ENCODE measurements around the gene CDKN1B. TPM values are rescaled to one million over a fixed set of nuclear protein-coding genes. Genes with fewer than 3 reads are reported as not detected.
"Not testable (repeated sequence)": the region's sequence is repeated elsewhere in the genome, so short reads cannot be mapped to it uniquely, and the experiment has no call there.

CDKN1B gene
- total RNA-seq, 1 experiment from 2014 or later: 38.7 TPM

GRCh38 chr12:12735301-12735700 is 18.1 kb downstream of the CDKN1B start:
- no peak overlapping the region for H3K27ac ChIP-seq (ENCODE audit: low read depth, low read length, poor library complexity, severe bottlenecking)
- no peak for DNase-seq (ENCODE audit: low spot score)
- intact Hi-C loops (cut with micrococcal nuclease; ENCODE audit: unreplicated experiment): no loop called here
- H3K9me3 ChIP-seq (ENCODE audit: low read depth, low read length, poor library complexity, severe bottlenecking): no peaks in the 10 kb centered on the region
- H3K27me3 ChIP-seq (replicated peaks; ENCODE audit: insufficient read depth, low read depth, low read length, poor library complexity): no peaks in the 10 kb centered on the region
- peaks cover 11% of the 10 kb centered on the region for H3K4me1 ChIP-seq (ENCODE audit: insufficient read depth, low read length, poor library complexity, severe bottlenecking)
- BruUV-seq (replicated peaks): no TSS peak
- CTCF ChIA-PET: no interaction called here
- POLR2A ChIA-PET (ENCODE audit: low non-redundant PET): no interaction called here
- no peak for TF ChIP-seq EZH2 (IDR thresholded peaks at IDR 0.05; ENCODE audit: borderline replicate concordance, low read depth, low read length, poor library complexity, severe bottlenecking)
- TF ChIP-seq CTCF (conservative IDR thresholded peaks at IDR 0.05; ENCODE audit: low read depth, low read length): no peak
- H3K36me3 ChIP-seq (ENCODE audit: insufficient read depth, low read length, poor library complexity, severe bottlenecking): no peaks in the 10 kb centered on the region
- no peak overlapping the region for H3K4me3 ChIP-seq (ENCODE audit: low read depth, low read length, poor library complexity, severe bottlenecking)

GRCh38 chr12:12736759-12737676 is 19.9 kb downstream of the CDKN1B start:
- no peaks in the 10 kb centered on the region for H3K27me3 ChIP-seq (replicated peaks; ENCODE audit: insufficient read depth, low read depth, low read length, poor library complexity)
- ChIA-PET CTCF (interaction anchor here (0.6 to 1.7 kb wide), 10 partner anchors 8 to 820 kb away, joined by 3 to 10 read pairs (median 4); partner anchors contain the start of gene APOLD1), POLR2A (ENCODE audit: low non-redundant PET) (interaction anchor here (0.5 to 0.6 kb wide), 2 partner anchors 62 to 1681 kb away, joined by 3 read pairs; no protein-coding TSS in a partner anchor)
- peaks cover 21% of the 10 kb centered on the region for H3K4me1 ChIP-seq (ENCODE audit: insufficient read depth, low read length, poor library complexity, severe bottlenecking)
- intact Hi-C loops (cut with micrococcal nuclease; ENCODE audit: unreplicated experiment): no loop called here
- peak; percentile 59 for DNase-seq (ENCODE audit: low spot score)
- H3K9me3 ChIP-seq (ENCODE audit: low read depth, low read length, poor library complexity, severe bottlenecking): no peaks in the 10 kb centered on the region
- H3K4me3 ChIP-seq (ENCODE audit: low read depth, low read length, poor library complexity, severe bottlenecking): no peak overlapping the region
- H3K27ac ChIP-seq (ENCODE audit: low read depth, low read length, poor library complexity, severe bottlenecking): no peak overlapping the region
- TF ChIP-seq CTCF (conservative IDR thresholded peaks at IDR 0.05; ENCODE audit: low read depth, low read length): peak; percentile 69
- no peak for TF ChIP-seq EZH2 (IDR thresholded peaks at IDR 0.05; ENCODE audit: borderline replicate concordance, low read depth, low read length, poor library complexity, severe bottlenecking)
- no peaks in the 10 kb centered on the region for H3K36me3 ChIP-seq (ENCODE audit: insufficient read depth, low read length, poor library complexity, severe bottlenecking)
- no TSS peak for BruUV-seq (replicated peaks)

- CTCF ChIA-PET: interaction anchor here (0.6 kb wide), 1 partner anchor 821 kb away, joined by 10 read pairs; no protein-coding TSS in a partner anchor
- H3K4me3 ChIP-seq (ENCODE audit: low read depth, low read length, poor library complexity, severe bottlenecking); H3K27ac ChIP-seq (ENCODE audit: low read depth, low read length, poor library complexity, severe bottlenecking); BruUV-seq (replicated peaks); H3K9me3 ChIP-seq (ENCODE audit: low read depth, low read length, poor library complexity, severe bottlenecking); H3K36me3 ChIP-seq (ENCODE audit: insufficient read depth, low read length, poor library complexity, severe bottlenecking); intact Hi-C loops (cut with micrococcal nuclease; ENCODE audit: unreplicated experiment); POLR2A ChIA-PET (ENCODE audit: low non-redundant PET); H3K27me3 ChIP-seq (replicated peaks; ENCODE audit: insufficient read depth, low read depth, low read length, poor library complexity); DNase-seq (ENCODE audit: low spot score): not testable (repeated sequence)
- H3K4me1 ChIP-seq (ENCODE audit: insufficient read depth, low read length, poor library complexity, severe bottlenecking): peaks cover 21% of the 10 kb centered on the region
Measured at GRCh38 chr12:12738152-12738551, 21.0 kb downstream of the CDKN1B start.
